DOHH2 (cell line): ENCODE data around the gene NUDT16.

Experiments used
- H3F3A ChIP-seq: fragments of 200-600 bp; sonication (generic), shearing (Covaris generic); 2 replicates; pipeline ENCODE4 v1.6.0; 2016; ENCODE audit warnings: antibody characterized with exemption, mild to moderate bottlenecking; ENCODE audit not compliant: control insufficient read depth, insufficient read depth
- H3K27ac ChIP-seq: fragments of 200-600 bp; sonication (generic); 2 replicates; pipeline ENCODE4 v1.5.1; 2014; ENCODE audit warnings: low read depth, mild to moderate bottlenecking, low read length, moderate library complexity
- H3K27me3 ChIP-seq: fragments of 200-600 bp; sonication (generic); 2 replicates; pipeline ENCODE4 v1.6.1; 2014; ENCODE audit warnings: mild to moderate bottlenecking, low read length, mixed read lengths; ENCODE audit not compliant: control insufficient read depth
- H3K36me3 ChIP-seq: fragments of 200-600 bp; sonication (generic); 2 replicates; pipeline ENCODE4 v1.6.1; 2014; ENCODE audit warnings: mild to moderate bottlenecking, low read length, moderate library complexity, mixed read lengths; ENCODE audit not compliant: control insufficient read depth
- H3K4me1 ChIP-seq: fragments of 200-600 bp; sonication (generic); 2 replicates; pipeline ENCODE4 v1.6.1; 2014; ENCODE audit warnings: mild to moderate bottlenecking, low read length, mixed read lengths; ENCODE audit not compliant: control insufficient read depth
- H3K4me2 ChIP-seq: fragments of 200-600 bp; sonication (generic); 2 replicates; pipeline ENCODE4 v1.6.0; 2014; ENCODE audit warnings: mild to moderate bottlenecking, low read length, moderate library complexity
- H3K4me3 ChIP-seq: fragments of 200-600 bp; sonication (generic); 2 replicates; pipeline ENCODE4 v1.5.1; 2014; ENCODE audit warnings: mild to moderate bottlenecking, low read length, mixed read lengths
- H3K79me2 ChIP-seq: fragments of 200-600 bp; sonication (generic); 2 replicates; pipeline ENCODE4 v1.6.1; 2014; ENCODE audit warnings: mild to moderate bottlenecking, low read length, mixed read lengths; ENCODE audit not compliant: control insufficient read depth
- H3K9me2 ChIP-seq: fragments of 200-600 bp; sonication (generic); replicated peaks from 2 replicates; pipeline ENCODE4 v1.6.1; 2014; ENCODE audit warnings: mild to moderate bottlenecking, low read length, mixed read lengths; ENCODE audit not compliant: control insufficient read depth
- H3K9me3 ChIP-seq: fragments of 200-600 bp; sonication (generic); 2 replicates; pipeline ENCODE4 v1.6.1; 2014; ENCODE audit warnings: antibody characterized with exemption, low read length, mixed read lengths; ENCODE audit not compliant: control insufficient read depth, insufficient read depth
- H4K20me1 ChIP-seq: fragments of 200-600 bp; sonication (generic); 2 replicates; pipeline ENCODE4 v1.6.0; 2014; ENCODE audit warnings: low read depth, mild to moderate bottlenecking, antibody characterized with exemption, low read length, moderate library complexity; ENCODE audit not compliant: control insufficient read depth, insufficient read depth
- EZH2phosphoT487 ChIP-seq: fragments of 200-600 bp; sonication (generic); IDR thresholded peaks from 2 replicates; pipeline ENCODE4 v1.6.1; 2017; ENCODE audit warnings: borderline replicate concordance, mild to moderate bottlenecking, antibody characterized with exemption, low read length, moderate library complexity, mixed read lengths
- TF ChIP-seq, protein P1 (sequence below): fragments of 200-600 bp; sonication (generic); IDR thresholded peaks from one replicate; pipeline ENCODE4 v1.5.1; 2014; ENCODE audit warnings: antibody characterized with exemption, mild to moderate bottlenecking, low read depth, low read length; ENCODE audit not compliant: poor library complexity, severe bottlenecking

The NUDT16 gene

DNA sequence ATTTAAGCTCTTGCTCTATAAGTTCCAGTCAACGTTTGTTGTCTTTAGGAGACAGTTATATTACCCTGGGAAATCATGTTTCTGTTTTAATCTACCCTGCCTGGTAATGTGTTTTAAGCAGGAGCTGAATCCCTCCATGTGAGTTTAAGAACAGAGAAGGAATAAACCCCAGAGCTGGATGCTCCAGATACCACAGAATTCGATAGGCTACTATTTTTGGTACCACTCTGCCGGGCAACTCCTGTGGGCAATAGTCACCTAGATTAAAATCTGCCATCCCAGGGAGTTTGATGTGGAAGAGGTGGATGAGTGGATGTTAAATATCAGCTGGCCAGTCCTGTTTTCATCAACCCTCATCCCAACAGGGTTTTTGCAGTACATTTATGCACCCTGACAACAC lies 20.4 kb downstream of the NUDT16 start:
- H3K79me2 ChIP-seq = no peaks in the 10 kb centered on the region
- H3K9me3 ChIP-seq = no peaks in the 10 kb centered on the region
- no peaks in the 10 kb centered on the region for H3K4me1 ChIP-seq
- no peaks in the 10 kb centered on the region for H3K36me3 ChIP-seq
- H3K4me2 ChIP-seq = no peak overlapping the region
- H3K27me3 ChIP-seq = no peaks in the 10 kb centered on the region
- H3K9me2 ChIP-seq = no peaks in the 10 kb centered on the region
- H3K27ac ChIP-seq = no peak overlapping the region
- H3F3A ChIP-seq = no peaks in the 10 kb centered on the region
- no peak overlapping the region for H3K4me3 ChIP-seq
- H4K20me1 ChIP-seq = no peaks in the 10 kb centered on the region
- TF ChIP-seq EZH2phosphoT487 = no peak
- TF ChIP-seq, protein P1, sequence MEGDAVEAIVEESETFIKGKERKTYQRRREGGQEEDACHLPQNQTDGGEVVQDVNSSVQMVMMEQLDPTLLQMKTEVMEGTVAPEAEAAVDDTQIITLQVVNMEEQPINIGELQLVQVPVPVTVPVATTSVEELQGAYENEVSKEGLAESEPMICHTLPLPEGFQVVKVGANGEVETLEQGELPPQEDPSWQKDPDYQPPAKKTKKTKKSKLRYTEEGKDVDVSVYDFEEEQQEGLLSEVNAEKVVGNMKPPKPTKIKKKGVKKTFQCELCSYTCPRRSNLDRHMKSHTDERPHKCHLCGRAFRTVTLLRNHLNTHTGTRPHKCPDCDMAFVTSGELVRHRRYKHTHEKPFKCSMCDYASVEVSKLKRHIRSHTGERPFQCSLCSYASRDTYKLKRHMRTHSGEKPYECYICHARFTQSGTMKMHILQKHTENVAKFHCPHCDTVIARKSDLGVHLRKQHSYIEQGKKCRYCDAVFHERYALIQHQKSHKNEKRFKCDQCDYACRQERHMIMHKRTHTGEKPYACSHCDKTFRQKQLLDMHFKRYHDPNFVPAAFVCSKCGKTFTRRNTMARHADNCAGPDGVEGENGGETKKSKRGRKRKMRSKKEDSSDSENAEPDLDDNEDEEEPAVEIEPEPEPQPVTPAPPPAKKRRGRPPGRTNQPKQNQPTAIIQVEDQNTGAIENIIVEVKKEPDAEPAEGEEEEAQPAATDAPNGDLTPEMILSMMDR = no peak

- Histone ChIP-seq H3K27me3 (no peaks in the 10 kb centered on the region), H3K4me2 (no peak overlapping the region), H3K9me2 (no peaks in the 10 kb centered on the region), H3K4me3 (no peak overlapping the region), H3K27ac (no peak overlapping the region), H3F3A (no peaks in the 10 kb centered on the region), H3K79me2 (no peaks in the 10 kb centered on the region), H3K4me1 (no peaks in the 10 kb centered on the region), H3K36me3 (no peaks in the 10 kb centered on the region), H4K20me1 (no peaks in the 10 kb centered on the region), H3K9me3 (no peaks in the 10 kb centered on the region)
- no peak for TF ChIP-seq EZH2phosphoT487
- TF ChIP-seq, protein P1 = no peak
Observed at GRCh38 chr3:131402391-131403039, 20.9 kb downstream of the NUDT16 start.

- Histone ChIP-seq H3F3A (no peaks in the 10 kb centered on the region), H3K4me2 (no peak overlapping the region), H3K27ac (no peak overlapping the region), H3K9me3 (no peaks in the 10 kb centered on the region), H3K4me3 (no peak overlapping the region), H3K27me3 (no peaks in the 10 kb centered on the region), H3K79me2 (no peaks in the 10 kb centered on the region), H3K36me3 (no peaks in the 10 kb centered on the region), H3K9me2 (no peaks in the 10 kb centered on the region), H4K20me1 (no peaks in the 10 kb centered on the region), H3K4me1 (no peaks in the 10 kb centered on the region)
- TF ChIP-seq EZH2phosphoT487 = no peak
- TF ChIP-seq, protein P1 = no peak
Observed at GRCh38 chr3:131403216-131403895, 21.8 kb downstream of the NUDT16 start.
